ENCODE results near the gene HEG1.

DNA sequence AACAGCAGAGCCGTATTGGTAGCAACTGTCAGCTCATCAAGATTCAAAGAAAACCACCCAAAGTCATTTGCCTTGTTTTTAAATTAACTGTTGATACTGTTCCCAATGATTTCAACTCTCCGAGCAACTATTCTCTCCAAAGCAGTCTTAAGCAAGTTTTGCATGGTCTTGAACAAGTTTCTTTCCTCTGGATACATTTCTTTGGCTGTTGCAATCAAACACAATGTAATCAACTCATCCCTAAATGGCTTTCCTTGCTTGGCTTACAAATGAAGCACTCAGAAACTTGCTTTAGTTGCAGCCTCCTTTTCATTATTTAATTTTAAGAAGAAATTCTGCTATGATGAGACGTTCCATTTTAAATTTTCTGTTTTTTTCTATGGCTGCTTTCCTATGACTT lies 105.8 kb downstream of the HEG1 start:
- TF ChIP-seq POLR2A (IDR thresholded peaks at IDR 0.05), result no peak
- TF ChIP-seq, protein P1, sequence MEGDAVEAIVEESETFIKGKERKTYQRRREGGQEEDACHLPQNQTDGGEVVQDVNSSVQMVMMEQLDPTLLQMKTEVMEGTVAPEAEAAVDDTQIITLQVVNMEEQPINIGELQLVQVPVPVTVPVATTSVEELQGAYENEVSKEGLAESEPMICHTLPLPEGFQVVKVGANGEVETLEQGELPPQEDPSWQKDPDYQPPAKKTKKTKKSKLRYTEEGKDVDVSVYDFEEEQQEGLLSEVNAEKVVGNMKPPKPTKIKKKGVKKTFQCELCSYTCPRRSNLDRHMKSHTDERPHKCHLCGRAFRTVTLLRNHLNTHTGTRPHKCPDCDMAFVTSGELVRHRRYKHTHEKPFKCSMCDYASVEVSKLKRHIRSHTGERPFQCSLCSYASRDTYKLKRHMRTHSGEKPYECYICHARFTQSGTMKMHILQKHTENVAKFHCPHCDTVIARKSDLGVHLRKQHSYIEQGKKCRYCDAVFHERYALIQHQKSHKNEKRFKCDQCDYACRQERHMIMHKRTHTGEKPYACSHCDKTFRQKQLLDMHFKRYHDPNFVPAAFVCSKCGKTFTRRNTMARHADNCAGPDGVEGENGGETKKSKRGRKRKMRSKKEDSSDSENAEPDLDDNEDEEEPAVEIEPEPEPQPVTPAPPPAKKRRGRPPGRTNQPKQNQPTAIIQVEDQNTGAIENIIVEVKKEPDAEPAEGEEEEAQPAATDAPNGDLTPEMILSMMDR (IDR thresholded peaks at IDR 0.05), result no peak

Measured in body of pancreas (tissue), 4 donors.